LNCAP (cell line): ENCODE data around the gene ARMC5.

Experiments used
- TF ChIP-seq, protein P1 (sequence below): fragments of 450-650 bp; IDR thresholded peaks from 2 replicates; pipeline ENCODE4 v1.5.1; 2017; ENCODE audit warnings: mild to moderate bottlenecking

The ARMC5 gene

DNA sequence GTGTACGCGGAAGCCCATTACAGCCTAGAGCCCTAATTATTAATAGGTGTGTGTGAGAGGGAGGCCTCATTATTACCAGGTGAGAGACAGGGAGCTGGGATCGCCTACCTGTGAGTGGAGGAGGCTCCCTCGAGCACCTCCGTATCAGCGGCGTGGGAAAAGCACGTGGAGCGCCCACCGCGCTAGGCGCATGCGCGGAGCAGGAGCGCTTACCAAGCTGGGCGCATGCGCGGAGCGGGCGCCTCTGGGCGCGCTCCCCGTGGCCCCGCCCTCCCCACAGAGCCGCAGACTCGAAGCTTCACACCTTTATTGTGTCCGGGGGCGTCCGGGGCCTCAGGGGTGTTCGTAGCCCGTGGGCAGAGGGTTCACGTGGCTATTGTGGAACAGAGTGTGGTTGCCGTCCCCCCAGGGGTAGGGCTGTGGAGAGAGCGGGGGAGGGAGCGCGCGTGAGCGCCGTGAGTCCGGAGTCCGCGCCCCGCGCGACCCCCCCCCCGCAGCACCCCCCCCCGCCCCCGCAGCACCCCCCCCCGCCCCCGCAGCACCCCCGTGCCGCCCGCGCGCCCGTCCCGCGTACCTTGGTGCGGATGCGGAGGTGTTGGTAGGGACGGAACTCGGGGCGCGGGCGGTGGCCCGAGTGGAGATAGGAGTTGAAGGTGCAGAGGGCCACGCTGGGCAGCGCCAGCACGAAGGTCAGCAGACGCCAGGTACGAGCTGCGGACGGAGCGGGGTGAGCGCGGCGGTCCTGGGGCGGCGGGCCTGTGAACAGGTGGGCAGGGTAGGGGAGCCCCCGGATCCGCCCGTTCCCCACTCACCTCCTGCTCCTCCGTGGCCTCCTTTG, 31.6 kb upstream of the ARMC5 start:
- TF ChIP-seq, protein P1, sequence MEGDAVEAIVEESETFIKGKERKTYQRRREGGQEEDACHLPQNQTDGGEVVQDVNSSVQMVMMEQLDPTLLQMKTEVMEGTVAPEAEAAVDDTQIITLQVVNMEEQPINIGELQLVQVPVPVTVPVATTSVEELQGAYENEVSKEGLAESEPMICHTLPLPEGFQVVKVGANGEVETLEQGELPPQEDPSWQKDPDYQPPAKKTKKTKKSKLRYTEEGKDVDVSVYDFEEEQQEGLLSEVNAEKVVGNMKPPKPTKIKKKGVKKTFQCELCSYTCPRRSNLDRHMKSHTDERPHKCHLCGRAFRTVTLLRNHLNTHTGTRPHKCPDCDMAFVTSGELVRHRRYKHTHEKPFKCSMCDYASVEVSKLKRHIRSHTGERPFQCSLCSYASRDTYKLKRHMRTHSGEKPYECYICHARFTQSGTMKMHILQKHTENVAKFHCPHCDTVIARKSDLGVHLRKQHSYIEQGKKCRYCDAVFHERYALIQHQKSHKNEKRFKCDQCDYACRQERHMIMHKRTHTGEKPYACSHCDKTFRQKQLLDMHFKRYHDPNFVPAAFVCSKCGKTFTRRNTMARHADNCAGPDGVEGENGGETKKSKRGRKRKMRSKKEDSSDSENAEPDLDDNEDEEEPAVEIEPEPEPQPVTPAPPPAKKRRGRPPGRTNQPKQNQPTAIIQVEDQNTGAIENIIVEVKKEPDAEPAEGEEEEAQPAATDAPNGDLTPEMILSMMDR, result no peak

DNA sequence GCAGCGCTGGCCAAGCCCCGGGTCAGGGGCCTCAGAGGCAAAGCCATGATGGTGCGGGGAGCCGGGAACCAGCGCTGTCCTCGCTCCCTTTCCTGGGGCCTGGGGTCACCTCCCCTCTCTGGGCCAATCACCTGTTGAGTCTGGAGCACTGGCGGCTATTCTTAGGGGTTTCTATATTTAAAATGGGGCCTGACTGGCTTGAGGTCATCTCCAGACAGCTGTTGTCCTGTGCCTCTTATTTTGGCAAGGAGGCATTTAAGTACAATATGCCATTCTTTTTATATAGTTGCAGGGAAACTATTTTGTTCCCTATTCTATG, 31.1 kb upstream of the ARMC5 start, which contains the start of gene COX6A2:
Gene COX6A2, minus strand, starts transcription at position 82 of the 319 bp plus-strand sequence. Its CDS starts 35 bp downstream, at position 47.
- TF ChIP-seq, protein P1, result no peak

DNA sequence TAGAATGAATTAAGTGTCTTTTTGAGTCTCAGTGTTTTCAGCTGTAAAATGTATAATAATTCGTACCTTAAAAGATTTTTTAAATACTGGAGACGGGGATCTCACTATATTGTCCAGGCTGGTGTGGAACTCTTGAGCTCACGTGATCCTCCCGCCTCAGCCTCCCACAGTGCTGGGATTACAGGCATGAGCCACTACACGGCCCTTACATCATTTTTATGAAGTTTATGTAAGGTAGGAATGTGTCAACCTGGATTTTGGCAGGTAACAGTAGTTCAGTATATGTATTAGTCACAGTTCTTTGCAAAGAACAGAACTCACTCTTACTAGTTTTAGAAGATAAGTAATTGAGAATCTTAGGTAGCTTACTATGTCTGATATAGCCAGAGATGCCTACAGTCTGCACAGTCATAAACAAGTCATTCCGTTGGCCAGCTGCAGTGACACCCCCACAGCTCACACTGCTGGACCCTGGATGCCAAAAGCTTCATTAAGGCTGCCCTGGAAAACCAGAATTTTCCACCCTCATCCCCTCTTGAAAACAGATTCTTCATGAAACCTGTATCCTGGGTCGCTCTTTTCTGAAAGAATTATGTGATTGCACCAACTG, 30.6 kb upstream of the ARMC5 start:
- TF ChIP-seq, protein P1, result no peak

DNA sequence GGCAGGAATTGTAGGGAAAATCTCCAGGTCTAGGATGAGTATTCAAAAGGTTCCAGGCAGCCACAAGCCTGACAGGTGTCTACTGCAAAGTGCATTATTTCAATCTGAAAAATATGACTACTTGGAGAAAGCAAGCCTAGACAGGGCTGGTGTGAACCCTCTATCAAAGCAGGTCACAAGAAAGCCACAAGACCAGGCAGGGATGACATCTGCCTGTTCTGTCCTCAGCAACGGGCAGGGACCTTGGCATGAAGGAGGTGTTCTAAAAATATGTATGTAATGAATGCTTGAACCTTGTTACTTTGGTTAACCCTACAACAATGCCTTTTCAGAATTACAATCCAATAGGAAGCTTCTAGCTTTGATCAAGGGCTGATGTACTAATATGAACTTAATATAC, 30.0 kb upstream of the ARMC5 start:
- TF ChIP-seq, protein P1, result no peak

DNA sequence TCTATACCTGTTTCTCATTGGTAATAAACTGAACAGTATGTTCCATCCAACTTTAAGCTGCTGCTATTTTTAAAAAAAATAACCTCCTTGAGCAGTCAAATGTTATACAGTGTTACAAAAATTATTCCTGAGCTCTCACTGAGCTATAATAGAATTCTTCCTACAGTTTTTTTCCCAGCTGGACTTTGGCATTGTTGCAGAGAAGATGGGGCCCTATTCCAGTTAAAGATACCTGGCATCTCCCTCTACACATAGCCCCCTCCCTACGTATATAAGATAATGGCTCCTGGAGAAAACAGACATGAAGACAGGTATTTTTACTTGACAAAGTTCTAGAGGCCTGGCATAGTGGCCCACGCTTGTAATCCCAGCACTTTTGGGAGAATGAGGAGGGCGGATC, 29.5 kb upstream of the ARMC5 start:
- TF ChIP-seq, protein P1, result no peak

DNA sequence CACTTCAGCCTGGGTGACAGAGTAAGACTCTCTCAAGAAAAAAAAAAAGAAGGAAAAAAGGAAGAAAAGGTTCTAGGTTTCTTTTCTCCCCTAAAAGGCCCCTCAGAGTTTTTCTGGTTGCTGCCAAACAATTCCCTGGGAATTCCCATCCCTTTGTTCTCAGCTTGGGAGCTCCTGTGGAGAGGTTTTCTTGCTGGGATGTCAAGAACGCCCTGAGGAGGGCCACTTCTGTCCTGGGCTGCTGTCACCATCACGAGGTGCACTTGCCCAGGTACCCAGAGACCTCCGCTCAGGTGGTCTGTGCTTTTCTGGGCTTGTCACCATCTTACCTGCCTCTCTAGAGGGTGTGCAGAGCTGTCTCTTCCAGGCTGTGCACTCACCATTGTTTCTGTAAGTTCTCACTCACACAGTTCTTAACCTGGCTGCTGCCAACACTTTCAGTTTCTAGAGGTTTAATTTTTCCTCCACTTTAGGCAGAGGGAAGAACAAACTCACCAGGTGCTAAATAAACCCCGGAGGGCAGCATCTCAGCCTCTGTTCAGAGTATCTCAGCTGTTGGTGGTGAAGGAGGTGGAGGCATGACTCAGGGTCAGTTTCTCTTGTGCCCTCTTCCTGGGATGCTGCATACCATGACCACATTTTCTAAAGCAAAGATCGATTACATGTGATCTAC, 28.8 kb upstream of the ARMC5 start:
- TF ChIP-seq, protein P1, result no peak

DNA sequence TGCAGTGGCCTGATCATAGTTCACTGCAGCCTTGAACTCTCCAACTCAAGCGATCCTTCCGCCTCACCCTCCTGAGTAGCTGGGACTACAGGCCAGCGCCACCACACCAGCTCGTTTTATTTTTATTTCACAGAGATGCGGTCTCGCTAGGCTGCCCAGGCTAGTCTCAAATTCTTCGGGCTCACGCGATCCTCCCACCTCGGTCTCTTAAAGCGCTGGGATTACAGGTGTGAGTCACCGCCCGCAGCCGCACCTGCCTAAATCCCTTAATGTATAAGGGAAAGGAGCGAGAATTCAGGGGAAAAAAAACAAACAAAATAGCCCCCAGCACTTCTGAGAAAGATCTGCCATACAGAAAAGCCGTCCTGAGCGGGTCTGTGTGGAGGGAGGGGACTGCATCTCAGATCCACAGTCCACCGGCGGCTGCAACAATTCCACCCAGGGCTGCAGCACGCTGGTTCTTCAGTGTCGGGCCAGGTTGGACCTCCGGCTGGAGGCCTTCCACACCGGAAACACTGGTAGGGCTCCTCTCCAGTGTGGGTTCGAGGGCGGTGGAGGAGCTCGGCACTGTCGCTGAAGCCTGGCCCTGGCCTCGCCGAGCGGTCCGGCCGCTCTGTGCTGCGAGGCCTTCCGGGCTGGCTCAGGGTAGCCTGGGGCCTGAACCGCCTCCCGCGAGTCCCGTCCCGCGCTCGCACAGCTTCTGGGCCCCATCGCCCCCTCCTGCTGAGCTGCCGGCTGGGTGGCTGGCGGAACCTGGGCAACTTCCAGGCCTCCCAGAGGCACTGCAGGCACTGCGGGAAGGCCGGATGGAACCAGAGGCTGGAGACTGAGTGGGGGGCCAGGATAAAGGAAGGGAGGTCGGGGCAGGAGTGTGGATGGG, 23.7 kb upstream of the ARMC5 start:
- TF ChIP-seq, protein P1, result no peak
